Activated CD8-positive, alpha-beta memory T cell treated with anti-CD3 and anti-CD28 coated beads, Interleukin-2, amount 50 U/mL, for 24 hours (primary cell): ENCODE measurements around the gene MPP4.

Experiments used
- DNase-seq: peaks from one replicate; pipeline ENCODE4 v3.0.0-alpha.2; 2020; ENCODE audit errors: extremely low read depth

MPP4 gene, protein sequence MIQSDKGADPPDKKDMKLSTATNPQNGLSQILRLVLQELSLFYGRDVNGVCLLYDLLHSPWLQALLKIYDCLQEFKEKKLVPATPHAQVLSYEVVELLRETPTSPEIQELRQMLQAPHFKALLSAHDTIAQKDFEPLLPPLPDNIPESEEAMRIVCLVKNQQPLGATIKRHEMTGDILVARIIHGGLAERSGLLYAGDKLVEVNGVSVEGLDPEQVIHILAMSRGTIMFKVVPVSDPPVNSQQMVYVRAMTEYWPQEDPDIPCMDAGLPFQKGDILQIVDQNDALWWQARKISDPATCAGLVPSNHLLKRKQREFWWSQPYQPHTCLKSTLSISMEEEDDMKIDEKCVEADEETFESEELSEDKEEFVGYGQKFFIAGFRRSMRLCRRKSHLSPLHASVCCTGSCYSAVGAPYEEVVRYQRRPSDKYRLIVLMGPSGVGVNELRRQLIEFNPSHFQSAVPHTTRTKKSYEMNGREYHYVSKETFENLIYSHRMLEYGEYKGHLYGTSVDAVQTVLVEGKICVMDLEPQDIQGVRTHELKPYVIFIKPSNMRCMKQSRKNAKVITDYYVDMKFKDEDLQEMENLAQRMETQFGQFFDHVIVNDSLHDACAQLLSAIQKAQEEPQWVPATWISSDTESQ

DNA sequence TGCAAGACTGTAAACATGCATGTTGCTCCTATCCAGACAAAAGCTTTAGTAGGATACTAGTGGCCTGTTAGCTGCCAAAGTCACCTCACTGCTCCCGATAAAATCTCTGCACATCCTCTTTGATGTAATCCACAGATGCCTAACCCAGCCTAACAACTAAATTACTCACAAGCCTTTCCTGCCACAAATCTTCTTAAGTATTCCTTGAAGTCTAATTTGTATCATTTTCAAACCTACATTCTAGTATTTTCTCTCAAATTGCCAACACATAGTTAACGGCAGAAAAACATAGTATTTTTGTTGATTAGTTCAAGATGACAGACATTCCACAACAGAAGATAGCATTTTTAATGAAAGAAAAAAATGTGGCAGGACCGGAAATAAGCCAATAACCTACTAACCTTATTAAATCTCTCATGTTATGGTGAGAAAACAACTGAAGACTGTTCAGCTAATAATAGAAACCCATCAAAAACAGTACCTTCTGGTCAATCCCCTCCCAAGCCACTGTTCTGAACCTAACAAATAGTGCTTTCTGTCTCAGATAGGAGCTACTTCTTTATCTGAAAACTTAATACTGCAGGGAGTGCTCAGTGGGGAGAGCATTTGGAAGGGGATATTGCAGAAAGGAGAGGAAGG is at the start of gene MPP4:
Gene MPP4, minus strand, starts transcription at position 57 of the 639 bp plus-strand sequence. CDS start 4,690 bp downstream, outside the sequence.
- no peak for DNase-seq

DNA sequence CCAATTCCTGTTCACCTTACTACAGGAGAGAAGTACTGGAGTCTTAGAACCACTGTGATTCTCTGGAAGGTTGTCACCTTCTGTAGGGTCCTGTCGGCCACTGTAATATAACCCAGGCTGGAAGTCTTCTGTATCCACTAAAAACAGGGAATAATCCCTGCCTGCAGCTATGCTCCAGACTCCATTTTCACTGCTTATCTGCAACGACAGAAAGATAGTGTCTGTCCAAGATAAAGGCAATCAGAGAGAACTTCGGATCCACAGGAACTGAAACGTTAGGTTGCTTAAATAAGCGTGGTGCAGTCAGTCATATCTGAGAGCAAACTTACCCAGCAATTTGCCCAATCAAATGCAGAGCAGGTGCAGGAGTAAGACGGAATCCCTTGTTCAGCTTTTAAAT is 48.1 kb upstream of the MPP4 start:
- no peak for DNase-seq

DNA sequence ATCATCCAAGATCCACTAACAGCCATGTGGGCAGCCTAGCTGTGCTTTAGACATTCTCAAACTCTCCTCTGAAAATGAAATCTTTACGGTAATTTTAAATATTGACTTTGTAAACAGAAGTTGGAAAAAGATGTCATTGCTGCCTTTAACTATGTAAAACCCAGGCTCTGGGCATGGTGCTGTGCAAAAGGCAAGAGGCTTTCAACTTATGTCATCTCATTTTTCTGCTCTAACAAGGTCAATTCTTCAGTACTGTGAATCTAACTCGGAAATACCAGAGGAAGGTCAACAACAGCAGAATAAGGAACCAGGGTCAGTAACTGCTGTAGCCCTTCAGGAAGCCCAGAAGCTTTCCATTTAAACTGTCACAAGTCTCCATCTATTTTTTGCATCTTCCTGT is 37.0 kb upstream of the MPP4 start:
- DNase-seq: no peak

DNA sequence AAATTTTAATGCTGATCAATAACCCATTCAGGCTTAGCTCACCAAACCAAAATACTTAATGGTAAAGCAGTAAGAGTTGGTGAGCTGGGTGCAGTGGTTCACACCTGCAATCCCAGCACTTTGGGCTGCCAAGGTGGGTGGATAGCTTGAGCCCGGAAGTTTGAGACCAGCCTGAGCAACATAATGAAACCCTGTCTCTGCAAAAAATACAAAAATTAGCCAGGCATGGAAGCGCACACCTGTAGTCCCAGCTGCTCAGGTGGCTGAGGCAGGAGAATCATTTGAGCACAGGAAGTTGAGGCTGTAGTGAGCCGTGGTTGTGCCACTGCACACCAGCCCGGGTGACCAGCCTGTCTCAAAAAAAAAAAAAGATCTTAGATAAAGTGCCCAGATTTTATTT is 35.7 kb upstream of the MPP4 start:
- DNase-seq: no peak

DNA sequence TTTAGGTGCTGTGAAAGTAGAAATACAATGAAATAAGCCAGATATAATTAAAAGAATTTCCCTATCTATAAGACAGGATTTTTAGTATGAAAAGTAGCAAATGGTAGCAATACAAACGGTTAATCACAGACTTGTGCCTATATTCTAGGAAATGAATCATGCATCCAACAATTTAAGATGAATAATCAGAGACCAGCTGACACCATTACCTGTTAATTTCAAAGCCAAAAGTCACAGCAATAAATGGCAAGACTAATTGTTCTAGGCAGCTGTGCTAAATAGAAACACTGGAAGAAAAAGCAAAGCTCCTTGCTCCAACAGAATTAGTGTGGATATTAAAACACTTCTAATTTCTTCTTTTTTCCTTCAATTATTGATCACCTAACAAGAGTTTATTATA is 35.1 kb upstream of the MPP4 start:
- no peak for DNase-seq

DNA sequence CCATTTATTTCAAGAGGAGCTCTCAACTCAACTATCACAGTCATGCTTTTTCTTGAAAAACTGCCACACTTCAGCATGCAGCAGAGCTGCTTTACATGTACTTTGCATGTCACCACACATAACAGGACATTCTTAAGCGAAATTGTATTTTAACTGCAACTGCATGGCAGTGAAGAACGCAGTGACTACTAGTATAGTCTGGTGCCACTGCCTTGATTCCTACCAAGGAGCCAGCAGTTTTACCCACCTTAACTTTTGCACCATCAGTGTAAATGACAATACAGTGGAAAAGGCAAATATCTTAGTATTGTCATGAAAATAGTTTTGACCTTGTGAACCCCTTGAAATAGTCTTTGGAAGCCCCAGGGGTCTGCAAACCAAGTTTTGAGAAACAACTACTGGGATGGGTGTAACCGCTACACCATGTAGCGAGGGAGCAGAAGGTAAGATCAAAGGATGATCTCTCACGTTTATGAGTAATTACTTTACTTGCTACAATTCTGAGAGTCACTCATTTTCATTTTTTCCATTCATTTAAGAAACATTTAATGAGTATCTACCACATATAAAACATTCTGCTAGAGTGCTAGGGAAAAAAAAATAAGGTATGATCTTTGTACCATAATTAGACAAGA is 32.3 kb upstream of the MPP4 start:
- no peak for DNase-seq

DNA sequence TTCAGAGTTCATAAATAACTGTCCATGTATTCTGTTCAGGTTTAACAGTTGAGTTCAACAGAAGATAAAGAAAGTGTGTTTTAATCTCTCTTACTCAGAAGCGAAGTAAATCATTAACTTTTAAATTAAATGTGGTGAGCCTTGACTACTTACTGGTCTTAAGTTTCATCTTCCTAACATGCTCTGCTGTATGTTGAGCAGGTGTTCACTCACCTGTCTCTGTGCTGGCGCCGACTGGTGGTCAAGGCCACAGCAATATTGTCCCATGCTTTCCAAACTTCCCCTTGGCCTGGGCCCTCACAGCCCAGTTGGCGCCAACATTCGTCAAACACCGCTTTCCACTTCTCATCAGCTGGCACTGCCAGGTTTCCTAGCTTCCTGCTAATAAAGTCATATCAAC is 17.0 kb upstream of the MPP4 start:
- no peak for DNase-seq

DNA sequence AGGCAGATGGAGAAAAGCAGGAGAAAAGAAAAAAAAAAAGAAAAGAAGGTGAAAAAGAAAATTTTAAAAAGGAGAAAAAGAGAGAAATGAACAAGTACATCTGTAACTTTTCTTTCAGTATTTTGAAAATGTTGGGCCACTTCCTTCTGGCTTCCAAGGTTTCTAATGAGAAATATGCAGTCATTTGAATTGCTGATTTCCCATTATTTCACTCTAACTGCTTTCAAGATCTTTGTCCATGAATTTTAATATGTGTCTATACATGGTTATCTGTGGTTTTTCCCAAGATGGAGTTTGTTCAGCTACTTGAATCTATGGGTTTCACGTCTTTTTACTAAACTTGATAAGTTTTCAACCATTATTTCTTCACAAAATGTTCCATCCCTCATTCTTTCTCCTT is 14.3 kb upstream of the MPP4 start:
- no peak for DNase-seq

DNA sequence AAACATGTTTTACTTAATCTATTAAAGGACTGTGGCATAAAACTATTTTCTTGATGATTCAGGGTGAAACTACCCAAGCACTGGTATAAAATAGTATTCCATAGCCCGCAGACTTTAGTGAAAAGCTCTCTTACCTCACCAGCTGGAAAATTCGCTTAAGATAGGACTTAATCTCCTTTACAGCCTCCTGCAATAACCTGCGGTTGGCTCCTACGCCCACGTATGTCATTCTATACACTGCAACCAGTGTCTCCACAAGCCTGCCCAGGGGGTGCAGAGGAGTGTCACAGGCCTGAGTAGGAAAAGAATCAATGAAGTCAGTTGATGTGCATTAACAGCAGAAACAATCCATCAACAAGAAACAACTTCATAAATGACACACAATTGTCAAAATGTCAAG is 11.3 kb upstream of the MPP4 start:
- DNase-seq: no peak

DNA sequence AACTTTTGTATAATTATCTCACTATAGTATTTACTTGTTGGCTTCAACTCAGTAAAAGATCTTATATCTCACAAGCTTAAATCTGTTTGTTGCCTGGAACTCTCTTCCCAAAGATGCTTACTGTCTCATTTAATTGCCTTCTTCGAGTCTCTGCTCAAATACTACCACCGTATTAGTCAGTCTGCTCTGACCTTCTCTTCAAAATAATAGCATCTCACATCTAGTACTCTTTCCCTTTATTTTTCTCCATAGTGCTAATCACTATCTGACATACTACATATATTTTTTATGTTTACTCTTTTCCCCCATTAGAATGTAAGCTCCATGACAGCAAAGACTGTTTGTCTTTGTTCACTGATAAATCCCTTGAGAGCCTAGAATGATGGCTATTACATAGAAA is 10.6 kb upstream of the MPP4 start:
- DNase-seq: no peak

DNA sequence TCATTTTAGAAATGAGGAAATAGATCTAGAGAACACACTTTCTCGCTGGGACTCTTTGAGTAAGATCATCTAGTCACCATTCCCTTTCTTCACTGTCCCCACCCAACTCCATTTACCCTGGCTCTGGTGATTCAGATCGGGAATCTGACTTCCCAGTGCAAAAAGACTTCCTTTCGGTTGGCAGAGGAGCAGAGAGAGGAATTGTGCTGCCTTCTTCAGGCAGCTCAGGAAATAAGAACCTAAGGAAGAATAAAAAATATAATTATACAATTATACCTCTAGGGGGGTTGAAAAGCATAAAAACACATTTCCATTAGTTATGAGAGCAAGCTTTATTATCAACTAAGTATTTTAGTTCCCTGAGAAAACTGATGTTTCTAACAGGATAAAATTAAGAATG is 9.3 kb upstream of the MPP4 start:
- no peak for DNase-seq

DNA sequence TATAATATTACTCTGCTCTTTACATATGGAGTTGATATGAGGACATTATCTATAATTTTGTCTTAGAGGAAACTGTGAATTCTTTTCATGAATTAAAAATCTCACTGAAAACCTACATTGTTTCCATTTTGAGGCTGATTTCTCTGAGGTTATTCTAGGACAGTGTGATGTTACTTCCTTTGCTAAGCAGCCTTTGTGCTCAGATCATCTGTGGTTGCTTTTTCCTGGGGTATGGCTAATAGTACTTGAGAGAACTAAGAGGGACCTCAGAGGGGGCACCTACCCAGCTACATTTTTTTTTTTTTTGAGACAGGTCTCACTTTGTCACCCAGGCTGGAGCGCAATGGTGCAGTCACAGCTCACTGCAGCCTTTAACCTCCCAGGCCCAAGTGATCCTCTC is 8.7 kb upstream of the MPP4 start:
- DNase-seq: no peak

DNA sequence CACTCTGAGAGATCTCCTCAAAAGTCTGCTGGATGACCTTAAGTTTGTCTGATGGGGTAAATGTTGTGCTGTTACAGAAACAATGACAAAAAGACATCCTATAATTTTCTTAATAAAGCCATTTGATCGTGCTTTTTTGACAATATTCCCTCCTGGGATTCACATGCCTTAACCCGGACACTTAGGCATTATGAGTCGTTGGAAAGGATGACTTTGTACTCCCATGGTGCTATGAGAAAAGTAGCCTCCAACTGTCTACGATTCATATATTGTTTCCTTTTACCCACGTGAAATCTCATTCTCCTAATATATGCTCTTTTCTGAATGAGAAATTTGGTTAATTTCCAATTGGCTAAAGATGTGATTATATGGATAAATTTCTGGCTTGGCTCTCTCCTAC is 6.1 kb upstream of the MPP4 start:
- no peak for DNase-seq

DNA sequence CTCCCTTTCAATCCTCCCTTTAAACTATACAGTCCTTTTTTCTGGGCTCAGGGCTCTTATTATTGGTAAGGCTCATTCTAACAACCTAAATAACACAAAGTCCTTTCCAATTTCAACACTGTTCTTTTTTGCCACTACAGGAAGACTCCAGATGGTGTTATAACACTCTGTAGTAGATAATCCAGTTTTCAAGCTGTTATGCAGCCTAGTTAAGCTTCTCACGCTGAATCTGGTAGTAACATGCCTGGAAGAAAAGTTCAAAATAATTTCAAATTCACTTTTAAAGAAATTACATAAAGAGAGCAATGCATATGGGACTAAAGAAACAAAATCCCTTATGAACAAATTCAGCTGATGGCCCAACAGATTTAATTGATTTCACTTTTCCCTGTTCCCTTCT is 3.2 kb upstream of the MPP4 start:
- no peak for DNase-seq

DNA sequence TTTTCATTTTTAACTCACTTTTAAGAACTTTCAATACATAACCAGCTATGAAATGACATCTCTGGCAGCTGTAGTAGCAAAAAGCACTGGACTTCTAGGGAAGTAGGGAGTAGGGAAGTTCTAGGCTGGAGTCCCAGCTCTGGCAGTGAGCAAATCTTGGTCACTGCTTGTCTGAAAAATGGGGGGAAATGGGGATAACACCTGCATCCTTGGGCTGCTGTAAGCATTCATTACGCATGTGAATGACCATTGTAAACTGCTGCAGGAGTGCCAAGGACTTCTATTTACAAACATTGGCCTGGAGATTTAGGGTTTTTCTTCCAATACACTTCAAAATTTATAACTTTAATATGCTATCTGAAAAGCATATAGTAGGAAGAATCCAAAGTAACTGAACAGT is 972 bp upstream of the MPP4 start:
- DNase-seq: no peak

DNA sequence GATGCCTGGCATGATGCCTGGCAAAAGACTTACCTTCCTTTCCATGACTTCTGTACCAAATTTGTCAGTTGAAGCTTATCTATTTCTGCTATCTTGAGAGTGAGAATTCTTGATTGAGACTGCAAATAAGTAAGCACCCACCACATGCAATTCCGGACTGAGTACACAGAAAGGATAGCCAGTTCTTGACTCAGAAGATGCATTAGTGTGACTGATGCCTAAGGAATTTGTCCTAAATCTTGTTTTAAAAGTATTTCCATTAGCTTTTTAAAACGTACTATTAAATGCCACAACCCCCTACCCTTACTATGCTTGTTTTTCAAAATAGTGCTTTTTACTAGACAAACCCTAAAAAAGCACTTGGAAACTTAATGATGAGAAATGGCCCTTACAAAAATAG is 545 bp downstream of the MPP4 start:
- DNase-seq: no peak

DNA sequence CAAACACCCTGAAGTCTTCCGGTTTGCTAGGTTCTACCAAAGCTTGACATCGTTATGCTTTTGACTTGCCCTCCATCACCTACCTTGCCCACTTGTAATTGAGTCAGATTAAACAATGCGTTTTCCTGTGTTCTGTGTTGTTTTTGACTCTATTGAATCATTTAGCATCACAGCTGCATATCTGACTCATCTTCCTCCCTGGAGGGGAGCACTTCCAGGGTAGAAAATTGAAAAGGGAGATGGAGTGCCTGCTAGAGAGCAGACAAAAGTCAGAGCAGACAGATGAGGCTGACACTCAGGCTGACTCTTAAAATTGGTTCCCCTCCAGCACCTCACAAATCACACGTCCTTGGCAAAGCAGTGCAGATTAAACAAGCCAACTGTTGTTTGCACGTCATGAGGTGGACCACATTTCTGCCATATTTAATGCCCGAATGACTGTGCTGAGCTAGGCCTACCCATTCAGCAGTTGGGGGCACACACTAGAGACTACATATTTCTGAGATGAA is 2.2 kb downstream of the MPP4 start:
- no peak for DNase-seq

DNA sequence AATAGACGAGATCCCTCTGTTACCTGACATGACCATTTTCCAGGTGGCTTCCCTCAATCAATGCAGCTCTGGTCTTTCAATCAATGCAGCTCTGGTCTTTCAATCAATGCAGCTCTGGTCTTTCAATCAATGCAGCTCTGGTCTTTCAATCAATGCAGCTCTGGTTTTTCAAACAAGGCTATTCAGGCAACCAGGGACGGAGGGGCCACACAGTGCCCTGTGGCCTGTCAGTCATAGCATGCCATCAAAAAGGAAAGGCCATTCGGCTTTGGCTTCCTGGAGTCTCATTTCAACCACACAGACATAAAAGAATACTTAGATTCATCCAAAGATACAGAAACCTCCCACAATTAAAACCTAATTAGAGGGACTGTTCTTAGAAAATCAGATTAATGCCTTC is 13.3 kb downstream of the MPP4 start:
- DNase-seq: no peak

DNA sequence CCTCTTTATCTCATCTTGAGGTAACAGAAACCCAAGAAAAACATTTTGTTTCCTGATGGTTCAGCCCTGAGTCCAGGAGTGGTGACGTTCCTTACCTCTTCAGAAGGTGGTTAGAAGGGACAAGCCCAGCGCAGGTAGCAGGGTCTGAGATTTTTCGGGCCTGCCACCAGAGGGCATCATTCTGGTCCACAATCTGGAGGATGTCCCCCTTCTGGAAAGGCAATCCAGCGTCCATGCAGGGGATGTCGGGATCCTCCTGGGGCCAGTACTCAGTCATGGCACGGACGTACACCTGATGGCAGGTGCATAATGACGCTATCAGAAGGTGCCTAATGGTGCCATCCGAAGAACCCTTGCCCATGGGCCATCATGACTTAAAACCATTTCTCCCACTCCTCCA is 17.7 kb downstream of the MPP4 start:
- no peak for DNase-seq

DNA sequence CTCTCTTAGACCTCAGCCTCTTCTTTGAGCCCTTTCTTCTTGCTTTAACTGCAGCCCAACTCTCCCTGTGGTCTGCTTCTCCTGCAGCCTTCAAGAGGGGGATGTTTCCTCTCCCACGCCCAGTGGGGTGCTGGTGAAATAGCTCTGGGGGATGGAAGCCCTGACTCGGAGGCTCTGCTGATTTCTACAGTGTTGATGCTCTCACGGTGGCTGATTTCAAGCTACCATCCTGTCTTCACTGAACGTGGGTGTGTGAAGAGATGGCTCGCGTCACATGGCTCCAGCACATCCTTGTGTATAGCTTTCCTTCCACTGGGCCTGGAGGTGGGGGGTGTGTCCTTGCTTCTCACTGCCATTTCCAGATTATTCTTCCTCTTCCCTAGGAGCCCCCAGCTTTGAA is 20.0 kb downstream of the MPP4 start:
- DNase-seq: no peak

DNA sequence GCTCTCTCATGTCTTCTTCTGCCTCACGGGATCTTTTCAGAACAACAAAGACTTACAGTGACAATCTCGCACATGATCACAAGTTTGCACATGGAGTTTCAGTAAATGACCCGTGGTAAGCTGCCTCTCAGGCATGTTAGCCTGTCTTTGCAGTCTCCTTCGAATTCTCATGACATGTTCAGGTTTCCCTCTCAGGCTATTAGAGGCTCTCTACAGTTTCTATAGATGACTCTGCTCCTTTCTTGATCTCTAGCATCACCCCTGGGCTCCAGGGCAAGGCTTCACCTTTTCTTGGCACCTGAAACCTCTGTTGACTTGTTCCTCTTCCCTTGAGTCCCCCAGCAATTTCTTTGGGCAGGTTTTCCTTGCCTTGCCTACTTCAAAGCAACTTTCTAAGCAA is 23.0 kb downstream of the MPP4 start:
- DNase-seq: no peak

DNA sequence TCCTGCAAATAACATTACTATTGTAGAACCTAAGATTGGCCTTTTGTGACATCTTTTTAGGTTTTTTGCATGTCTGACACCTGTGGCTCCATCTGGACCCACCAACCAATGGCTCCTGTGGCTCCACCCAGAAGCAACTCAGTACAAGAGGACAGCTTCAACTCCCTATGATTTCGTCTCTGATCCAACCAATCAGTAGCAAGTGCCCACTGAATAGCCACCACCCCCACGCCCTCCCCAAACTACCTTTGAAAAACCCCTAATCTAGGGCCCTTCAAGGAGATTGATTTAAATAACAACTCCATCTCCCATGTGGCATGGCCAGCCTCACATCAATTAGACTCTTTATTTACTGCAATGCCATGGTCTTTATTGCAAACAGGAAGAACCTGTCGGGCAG is 23.6 kb downstream of the MPP4 start:
- no peak for DNase-seq

DNA sequence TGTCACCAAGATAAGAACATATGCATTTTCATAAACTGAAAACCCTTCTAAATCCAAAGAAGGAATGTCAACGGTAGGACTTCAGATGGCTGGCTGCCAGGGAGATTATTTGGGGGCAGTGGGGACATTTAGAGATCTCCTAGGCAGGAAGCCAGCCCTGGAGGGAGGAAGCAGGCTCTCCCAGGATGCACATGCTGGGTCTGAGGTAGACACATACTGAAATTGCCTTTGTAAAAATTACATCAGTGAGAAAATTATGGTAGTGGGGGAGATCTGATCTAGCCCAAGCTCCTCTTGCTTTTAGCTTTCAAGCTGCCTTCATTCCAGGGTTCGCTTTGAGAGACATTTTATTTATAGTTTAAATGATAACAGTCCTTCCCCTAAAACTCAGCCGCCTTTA is 24.1 kb downstream of the MPP4 start:
- DNase-seq: no peak
